Astrocyte (in vitro differentiated cells and primary cell): Measurements from ENCODE around the gene MOK. TPM values are rescaled to one million over a fixed set of nuclear protein-coding genes. Genes with fewer than 3 reads are reported as not detected.

ENCODE experiments used
- DNase-seq: peaks from one replicate; pipeline ENCODE4 v3.0.0-alpha.2; 2010; ENCODE audit warnings: low read depth
- FAIRE-seq: peaks from 2 replicates; lab custom pipeline; 2011; peaks lifted over from hg19 to GRCh38; lab: Jason Lieb, UNC
- H2AFZ ChIP-seq: 2 replicates; pipeline ENCODE4 v1.6.0; 2012; ENCODE audit warnings: low read depth, low read length, inconsistent platforms
- H3K27ac ChIP-seq: 2 replicates; pipeline ENCODE4 v1.5.1; 2011; ENCODE audit warnings: low read depth, low read length, inconsistent platforms
- H3K27me3 ChIP-seq: 2 replicates; pipeline ENCODE4 v1.6.0; 2011; ENCODE audit warnings: low read length, inconsistent platforms; ENCODE audit not compliant: insufficient read depth
- H3K36me3 ChIP-seq: 2 replicates; pipeline ENCODE4 v1.5.1; 2011; ENCODE audit warnings: low read length, inconsistent platforms; ENCODE audit not compliant: insufficient read depth
- H3K4me1 ChIP-seq: 2 replicates; pipeline ENCODE4 v1.5.1; 2011; ENCODE audit warnings: low read length, inconsistent platforms; ENCODE audit not compliant: insufficient read depth
- H3K4me2 ChIP-seq: 2 replicates; pipeline ENCODE4 v1.6.0; 2012; ENCODE audit warnings: low read length, inconsistent platforms
- H3K4me3 ChIP-seq: 2 replicates; pipeline ENCODE4 v1.5.1; 2011; ENCODE audit warnings: low read depth, mild to moderate bottlenecking, low read length, inconsistent platforms; ENCODE audit not compliant: insufficient read depth
- H3K79me2 ChIP-seq: 2 replicates; pipeline ENCODE4 v1.6.0; 2012; ENCODE audit warnings: mild to moderate bottlenecking, low read length, inconsistent platforms; ENCODE audit not compliant: insufficient read depth
- H3K9ac ChIP-seq: 2 replicates; pipeline ENCODE4 v1.6.0; 2012; ENCODE audit warnings: mild to moderate bottlenecking, low read length, inconsistent platforms
- H3K9me3 ChIP-seq: 2 replicates; pipeline ENCODE4 v1.5.1; 2012; ENCODE audit warnings: low read depth, mild to moderate bottlenecking, low read length, inconsistent platforms; ENCODE audit not compliant: insufficient read depth
- H4K20me1 ChIP-seq: 2 replicates; pipeline ENCODE4 v1.6.0; 2012; ENCODE audit warnings: low read length, inconsistent platforms; ENCODE audit not compliant: insufficient read depth
- H3K27ac Mint-ChIP-seq: one replicate; pipeline ENCODE4 v1.8.0; 2021; ENCODE audit warnings: mild to moderate bottlenecking, mixed read lengths; ENCODE audit not compliant: unreplicated experiment
- H3K27me3 Mint-ChIP-seq: one replicate; pipeline ENCODE4 v1.8.0; 2021; ENCODE audit warnings: low read depth, mixed read lengths; ENCODE audit not compliant: unreplicated experiment
- H3K36me3 Mint-ChIP-seq: one replicate; pipeline ENCODE4 v1.8.0; 2021; ENCODE audit warnings: low read depth, mixed read lengths; ENCODE audit not compliant: unreplicated experiment
- H3K4me1 Mint-ChIP-seq: one replicate; pipeline ENCODE4 v1.8.0; 2021; ENCODE audit warnings: low read depth, mixed read lengths; ENCODE audit not compliant: unreplicated experiment
- H3K4me3 Mint-ChIP-seq: one replicate; pipeline ENCODE4 v1.8.0; 2021; ENCODE audit warnings: mild to moderate bottlenecking, moderate library complexity, mixed read lengths; ENCODE audit not compliant: unreplicated experiment
- H3K9me3 Mint-ChIP-seq: one replicate; pipeline ENCODE4 v1.8.0; 2021; ENCODE audit warnings: mild to moderate bottlenecking, mixed read lengths; ENCODE audit not compliant: unreplicated experiment
- EZH2 ChIP-seq: IDR thresholded peaks from 2 replicates; pipeline ENCODE4 v1.6.1; 2012; ENCODE audit warnings: mild to moderate bottlenecking, low read length, inconsistent platforms; ENCODE audit not compliant: insufficient read depth
- total RNA-seq: library from RNA; stranded (reverse); gene quantifications from 2 replicates; pipeline ENCODE4 v1.2.1, GENCODE V29; 2021
- TF ChIP-seq, protein P1 (sequence below): IDR thresholded peaks from 2 replicates; pipeline ENCODE4 v1.5.1; 2011; ENCODE audit warnings: low read depth, mild to moderate bottlenecking, inconsistent platforms, low read length, moderate library complexity; ENCODE audit not compliant: insufficient read depth

MOK gene
- total RNA-seq, 1 donor from 2014 or later: 9.3 TPM

DNA sequence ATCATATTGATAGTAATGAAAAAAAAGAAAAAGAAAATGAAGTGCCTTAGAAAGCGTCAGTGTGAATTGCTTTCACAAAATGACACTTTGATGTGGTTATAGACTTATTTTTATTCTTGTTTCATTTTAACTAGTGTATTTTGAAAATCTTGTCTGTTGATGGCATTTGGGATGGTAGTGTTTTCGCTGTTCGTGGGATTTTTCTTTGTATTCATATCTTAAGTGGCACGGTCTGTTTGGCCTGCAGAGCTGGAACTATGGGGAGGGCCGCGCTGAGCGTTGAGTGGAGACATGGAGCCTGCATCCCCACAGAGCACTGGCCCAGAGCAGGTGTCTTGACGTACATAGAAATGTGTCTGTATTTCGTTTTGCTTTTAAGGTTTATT lies 103.6 kb downstream of the MOK start:
- H3K4me1 Mint-ChIP-seq: peaks cover 13% of the 10 kb centered on the region
- FAIRE-seq (no peak), DNase-seq (no peak)
- H3K27ac Mint-ChIP-seq: no peak overlapping the region
- H3K4me3 Mint-ChIP-seq: no peak overlapping the region
- peaks cover 82% of the 10 kb centered on the region for H3K79me2 ChIP-seq
- H3K27ac ChIP-seq: no peak overlapping the region
- H3K27me3 Mint-ChIP-seq: no peaks in the 10 kb centered on the region
- H3K27me3 ChIP-seq: no peaks in the 10 kb centered on the region
- no peak overlapping the region for H3K4me2 ChIP-seq
- peaks cover 21% of the 10 kb centered on the region for H3K36me3 Mint-ChIP-seq
- H4K20me1 ChIP-seq: peaks cover 73% of the 10 kb centered on the region
- TF ChIP-seq, protein P1, sequence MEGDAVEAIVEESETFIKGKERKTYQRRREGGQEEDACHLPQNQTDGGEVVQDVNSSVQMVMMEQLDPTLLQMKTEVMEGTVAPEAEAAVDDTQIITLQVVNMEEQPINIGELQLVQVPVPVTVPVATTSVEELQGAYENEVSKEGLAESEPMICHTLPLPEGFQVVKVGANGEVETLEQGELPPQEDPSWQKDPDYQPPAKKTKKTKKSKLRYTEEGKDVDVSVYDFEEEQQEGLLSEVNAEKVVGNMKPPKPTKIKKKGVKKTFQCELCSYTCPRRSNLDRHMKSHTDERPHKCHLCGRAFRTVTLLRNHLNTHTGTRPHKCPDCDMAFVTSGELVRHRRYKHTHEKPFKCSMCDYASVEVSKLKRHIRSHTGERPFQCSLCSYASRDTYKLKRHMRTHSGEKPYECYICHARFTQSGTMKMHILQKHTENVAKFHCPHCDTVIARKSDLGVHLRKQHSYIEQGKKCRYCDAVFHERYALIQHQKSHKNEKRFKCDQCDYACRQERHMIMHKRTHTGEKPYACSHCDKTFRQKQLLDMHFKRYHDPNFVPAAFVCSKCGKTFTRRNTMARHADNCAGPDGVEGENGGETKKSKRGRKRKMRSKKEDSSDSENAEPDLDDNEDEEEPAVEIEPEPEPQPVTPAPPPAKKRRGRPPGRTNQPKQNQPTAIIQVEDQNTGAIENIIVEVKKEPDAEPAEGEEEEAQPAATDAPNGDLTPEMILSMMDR: no peak
- no peak for TF ChIP-seq EZH2
- H3K4me1 ChIP-seq: no peaks in the 10 kb centered on the region
- H2AFZ ChIP-seq: no peak overlapping the region
- no peak overlapping the region for H3K9ac ChIP-seq
- H3K9me3 Mint-ChIP-seq: no peaks in the 10 kb centered on the region
- no peaks in the 10 kb centered on the region for H3K9me3 ChIP-seq
- H3K36me3 ChIP-seq: peaks cover 24% of the 10 kb centered on the region
- no peak overlapping the region for H3K4me3 ChIP-seq

DNA sequence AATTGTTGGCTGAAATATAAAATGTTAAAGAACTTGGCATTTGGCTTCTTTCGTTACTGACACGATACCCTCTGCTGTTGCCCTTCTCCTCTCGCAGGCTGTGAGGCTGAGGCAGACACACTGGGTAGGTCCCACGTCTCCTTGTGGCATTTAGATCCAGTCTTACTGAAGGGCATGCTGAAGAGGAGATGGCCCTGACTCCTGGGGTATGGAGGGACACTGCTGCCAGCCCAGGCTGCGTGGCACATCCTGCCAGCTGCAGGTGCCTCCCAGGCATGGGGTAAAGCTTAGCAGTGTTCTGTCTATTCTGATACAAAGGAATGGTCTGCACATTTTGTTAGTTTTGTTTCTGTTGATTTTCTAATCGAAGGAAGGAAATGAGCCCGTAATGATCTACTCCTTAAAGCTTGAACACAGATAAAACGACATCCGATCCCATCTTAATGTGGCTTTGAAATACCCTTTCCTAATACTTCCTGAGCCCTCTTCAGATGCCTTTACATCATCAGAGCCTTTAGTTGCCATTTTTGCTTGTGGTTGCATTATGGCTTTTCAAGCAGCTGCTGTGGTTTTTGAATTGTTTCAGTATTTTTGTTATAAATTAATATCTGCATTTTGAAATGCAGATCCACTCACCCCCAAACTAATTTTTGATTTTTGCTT lies 104.1 kb downstream of the MOK start:
- H2AFZ ChIP-seq: no peak overlapping the region
- no peak overlapping the region for H3K4me3 Mint-ChIP-seq
- peaks cover 20% of the 10 kb centered on the region for H3K36me3 Mint-ChIP-seq
- H3K79me2 ChIP-seq: peaks cover 83% of the 10 kb centered on the region
- H3K9me3 Mint-ChIP-seq: no peaks in the 10 kb centered on the region
- peaks cover 24% of the 10 kb centered on the region for H3K36me3 ChIP-seq
- H4K20me1 ChIP-seq: peaks cover 73% of the 10 kb centered on the region
- H3K27ac Mint-ChIP-seq: peak overlapping the region; percentile 4
- H3K4me1 ChIP-seq: no peaks in the 10 kb centered on the region
- no peak overlapping the region for H3K27ac ChIP-seq
- no peak overlapping the region for H3K4me2 ChIP-seq
- TF ChIP-seq EZH2: no peak
- TF ChIP-seq, protein P1: no peak
- H3K4me1 Mint-ChIP-seq: peaks cover 15% of the 10 kb centered on the region
- no peaks in the 10 kb centered on the region for H3K9me3 ChIP-seq
- no peak overlapping the region for H3K9ac ChIP-seq
- no peak overlapping the region for H3K4me3 ChIP-seq
- DNase-seq: no peak
- no peak for FAIRE-seq
- H3K27me3 Mint-ChIP-seq: no peaks in the 10 kb centered on the region
- H3K27me3 ChIP-seq: no peaks in the 10 kb centered on the region

DNA sequence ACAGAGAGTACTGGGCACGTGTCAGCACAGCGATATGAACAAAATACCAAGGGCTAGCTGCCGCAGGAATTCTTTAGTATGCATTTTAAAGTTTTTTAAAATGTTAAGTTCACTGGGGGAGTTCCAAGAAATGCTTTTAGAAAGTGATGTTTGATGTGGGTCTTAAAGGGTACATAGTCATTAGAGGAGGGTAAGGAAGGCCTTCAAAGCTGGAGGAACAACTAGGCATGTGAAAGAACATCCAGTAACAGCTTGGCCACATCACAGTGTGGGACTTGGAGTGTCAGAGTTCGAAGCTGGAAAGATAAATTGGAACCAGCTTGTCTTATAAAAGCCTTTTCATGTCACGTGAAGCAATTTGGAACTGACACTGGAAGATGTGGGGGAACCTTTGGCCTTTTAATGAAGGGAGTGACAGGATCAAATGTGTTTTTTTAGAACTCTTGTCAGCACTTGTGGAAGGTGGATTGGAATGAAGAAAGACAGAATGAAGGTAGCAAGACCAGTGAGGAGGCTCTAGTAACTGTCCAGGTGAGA lies 107.6 kb downstream of the MOK start:
- Mint-ChIP-seq H3K36me3 (peaks cover 13% of the 10 kb centered on the region), H3K27ac (no peak overlapping the region), H3K9me3 (no peaks in the 10 kb centered on the region), H3K4me1 (peaks cover 21% of the 10 kb centered on the region), H3K4me3 (no peak overlapping the region), H3K27me3 (no peaks in the 10 kb centered on the region)
- TF ChIP-seq, protein P1: no peak
- TF ChIP-seq EZH2: no peak
- Histone ChIP-seq H3K27me3 (no peaks in the 10 kb centered on the region), H3K36me3 (peaks cover 21% of the 10 kb centered on the region), H2AFZ (no peak overlapping the region), H3K27ac (no peak overlapping the region), H3K4me2 (no peak overlapping the region), H3K9me3 (no peaks in the 10 kb centered on the region), H3K9ac (no peak overlapping the region), H3K4me1 (no peaks in the 10 kb centered on the region), H4K20me1 (peaks cover 73% of the 10 kb centered on the region), H3K79me2 (peaks cover 82% of the 10 kb centered on the region), H3K4me3 (no peak overlapping the region)
- DNase-seq (no peak), FAIRE-seq (no peak)
